ENCODE results near the gene NUDT4.
"Not testable (repeated sequence)": the region's sequence is repeated elsewhere in the genome, so short reads cannot be mapped to it uniquely, and the experiment has no call there.

GRCh38 chr12:93381976-93382437 lies 4.3 kb downstream of the NUDT4 start:
- not testable (repeated sequence) for TF ChIP-seq HNRNPUL1 (IDR thresholded peaks at IDR 0.05; ENCODE audit: low read depth, low read length); SIN3B (IDR thresholded peaks at IDR 0.05; ENCODE audit: low read length); HNRNPLL (IDR thresholded peaks at IDR 0.05; ENCODE audit: low read depth, low read length, poor library complexity, severe bottlenecking); ZNF142 (CRISPR knock-in tag; IDR thresholded peaks at IDR 0.05); ZNF704 (CRISPR knock-in tag; IDR thresholded peaks at IDR 0.05; ENCODE audit: borderline replicate concordance); BHLHE40 (IDR thresholded peaks at IDR 0.05; ENCODE audit: low read length); MXI1 (IDR thresholded peaks at IDR 0.05; ENCODE audit: borderline replicate concordance, low read depth, low read length); SIN3A (IDR thresholded peaks at IDR 0.05; ENCODE audit: borderline replicate concordance, low read depth, low read length); HCFC1 (IDR thresholded peaks at IDR 0.05; ENCODE audit: low read depth, low read length); HOXA7 (CRISPR knock-in tag; IDR thresholded peaks at IDR 0.05); KDM1A (CRISPR knock-in tag; IDR thresholded peaks at IDR 0.05); REST (IDR thresholded peaks at IDR 0.05; ENCODE audit: borderline replicate concordance in 1 of 2, low read depth in 1 of 2, low read length in 2 of 2); PRDM15 (CRISPR knock-in tag; IDR thresholded peaks at IDR 0.05)

All from HepG2 (cell line).